GM21526 (cell line): Measurements from ENCODE around the gene CDC40.
"Not testable (repeated sequence)": the region's sequence is repeated elsewhere in the genome, so short reads cannot be mapped to it uniquely, and the experiment has no call there.

Source experiments
- ATAC-seq: cut with Tn5 transposase; IDR thresholded peaks from one replicate; pipeline ENCODE4 v1.9.1; 2021; ENCODE audit warnings: moderate library complexity; ENCODE audit not compliant: unreplicated experiment, low FRiP score

CDC40 gene

GRCh38 chr6:110266996-110267395 is 86.8 kb downstream of the CDC40 start:
- ATAC-seq, result no peak

- no peak for ATAC-seq
These were observed 89.4 kb downstream of the CDC40 start for GRCh38 chr6:110269623-110270022.

GRCh38 chr6:110270165-110270564 is 89.9 kb downstream of the CDC40 start:
- ATAC-seq, result no peak

GRCh38 chr6:110271732-110272022 is 91.5 kb downstream of the CDC40 start:
- no peak for ATAC-seq

GRCh38 chr6:110272781-110273180 is 92.6 kb downstream of the CDC40 start:
- not testable (repeated sequence) for ATAC-seq

GRCh38 chr6:110277100-110277665 is 97.0 kb downstream of the CDC40 start:
- no peak for ATAC-seq
